Vagina (tissue), 2 donors: ENCODE results near the gene SUSD1.

ENCODE experiments used
- CTCF ChIP-seq, 3 experiments: fragments of 450-650 bp in 2 of 3; fragments of 200-600 bp in 1 of 3; sonication (generic) in 1 of 3; IDR thresholded peaks; one replicate each; pipeline ENCODE4 v1.5.1; 2017 to 2019; ENCODE audit warnings: antibody characterized with exemption in 3 of 3, mild to moderate bottlenecking in 2 of 3, moderate library complexity in 2 of 3
- POLR2A ChIP-seq, 2 donors: fragments of 450-650 bp; IDR thresholded peaks; one replicate each; pipeline ENCODE4 v1.6.1; 2017; ENCODE audit warnings: antibody characterized with exemption in 2 of 2, mild to moderate bottlenecking in 2 of 2, moderate library complexity in 2 of 2
- POLR2AphosphoS5 ChIP-seq, 2 donors: sonication (generic); formaldehyde crosslinking; IDR thresholded peaks; one replicate each; pipeline ENCODE4 v1.9.0; 2017; ENCODE audit warnings: antibody characterized with exemption in 2 of 2, mild to moderate bottlenecking in 2 of 2, low read depth in 1 of 2; ENCODE audit not compliant: insufficient read depth in 1 of 2

GRCh38 chr9:112176524-112176923, 1.4 kb upstream of the SUSD1 start:
- TF ChIP-seq CTCF (IDR thresholded peaks at IDR 0.05) = no peak
- no peak for TF ChIP-seq POLR2AphosphoS5 (IDR thresholded peaks at IDR 0.05; ENCODE audit: insufficient read depth in 1 of 2, low read depth in 1 of 2)
- no peak for TF ChIP-seq POLR2A (IDR thresholded peaks at IDR 0.05)
